Kidney epithelial cell (primary cell): ENCODE results near the gene RAB3A. TPM values are rescaled to one million over a fixed set of nuclear protein-coding genes. Genes with fewer than 3 reads are reported as not detected.

Experiments used
- DNase-seq: peaks from one replicate; pipeline ENCODE4 v3.0.0-alpha.2; 2010; ENCODE audit warnings: low read depth
- H3K27me3 ChIP-seq: 2 replicates; pipeline ENCODE4 v1.6.0; 2011; ENCODE audit warnings: low read length; ENCODE audit not compliant: control insufficient read depth, insufficient read depth
- H3K36me3 ChIP-seq: 2 replicates; pipeline ENCODE4 v1.5.1; 2011; ENCODE audit warnings: low read length; ENCODE audit not compliant: control insufficient read depth, insufficient read depth
- H3K4me3 ChIP-seq: 2 replicates; pipeline ENCODE4 v1.5.1; 2011; ENCODE audit warnings: low read depth, mild to moderate bottlenecking, control low read depth, low read length
- CTCF ChIP-seq: IDR thresholded peaks from 2 replicates; pipeline ENCODE4 v1.5.1; 2011; ENCODE audit warnings: mild to moderate bottlenecking, moderate library complexity, low read length, control low read depth, inconsistent platforms; ENCODE audit not compliant: insufficient read depth, poor library complexity, severe bottlenecking
- total RNA-seq: library from RNA; depleted of rRNA; stranded (reverse); fragments of >200 nt; gene quantifications from 2 replicates; pipeline ENCODE4 v1.2.3, GENCODE V29; 2015

The RAB3A gene
- total RNA-seq, 1 donor from 2014 or later = 0.38 TPM

GRCh38 chr19:18150776-18151624 is 52.8 kb downstream of the RAB3A start:
- TF ChIP-seq CTCF = no peak
- Histone ChIP-seq H3K27me3 (no peaks in the 10 kb centered on the region), H3K36me3 (peaks cover 2% of the 10 kb centered on the region), H3K4me3 (no peak overlapping the region)
- DNase-seq = no peak

DNA sequence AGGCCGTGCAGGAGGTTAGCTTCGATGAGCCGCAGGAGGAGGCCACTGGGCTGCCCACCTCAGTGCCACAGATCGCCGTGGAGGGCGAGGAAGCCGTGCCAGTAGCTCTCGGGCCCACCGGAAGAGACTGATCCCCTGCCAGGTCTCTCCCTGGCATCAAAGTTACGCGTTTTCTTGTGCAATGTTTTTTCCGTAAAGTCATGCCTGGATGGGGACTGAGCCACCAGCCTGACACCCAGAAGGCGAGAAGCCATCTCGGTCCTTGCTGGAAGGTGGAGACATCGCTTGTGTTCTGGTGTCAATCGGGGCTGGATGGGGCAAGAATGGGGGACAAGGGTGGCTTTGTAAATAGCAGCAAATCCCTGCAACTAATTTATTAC is 54.3 kb downstream of the RAB3A start:
- no peak for TF ChIP-seq CTCF
- DNase-seq = no peak

GRCh38 chr19:18147396-18147795 is 56.4 kb downstream of the RAB3A start:
- Histone ChIP-seq H3K36me3 (peaks cover 2% of the 10 kb centered on the region), H3K4me3 (no peak overlapping the region), H3K27me3 (no peaks in the 10 kb centered on the region)
- TF ChIP-seq CTCF = no peak
- DNase-seq = no peak

More for the DNA sequence above, 54.3 kb downstream of the RAB3A start:
- Histone ChIP-seq H3K27me3 (no peaks in the 10 kb centered on the region), H3K36me3 (peaks cover 2% of the 10 kb centered on the region), H3K4me3 (no peak overlapping the region)

Other genes starting within 250 kb of the RAB3A start
- 2.3 and 4.7 TPM in 2 replicates for gene KCNN1, start 236.9 kb downstream of the RAB3A start, total RNA-seq
- gene ARRDC2, start 195.9 kb downstream of the RAB3A start, total RNA-seq = 8.4 and 12.5 TPM in 2 replicates
- 0.07 TPM in 1 of 2 replicates, not detected in the other for gene IL12RB1, start 117.1 kb downstream of the RAB3A start, total RNA-seq
- 4.6 and 4.8 TPM in 2 replicates for gene MAST3, start 106.3 kb downstream of the RAB3A start, total RNA-seq
- 41.4 and 42.4 TPM in 2 replicates for gene PIK3R2, start 50.9 kb downstream of the RAB3A start, total RNA-seq
- gene IFI30, start 30.2 kb downstream of the RAB3A start, total RNA-seq = 9.2 and 14.1 TPM in 2 replicates
- 70.6 and 71.8 TPM in 2 replicates for gene MPV17L2, start 10.8 kb downstream of the RAB3A start, total RNA-seq
- 0.34 and 0.42 TPM in 2 replicates for gene PDE4C, start 22.4 kb upstream of the RAB3A start, total RNA-seq
- 0.13 and 0.21 TPM in 2 replicates for gene IQCN, start 70.4 kb upstream of the RAB3A start, total RNA-seq
- gene JUND, start 77.6 kb upstream of the RAB3A start, total RNA-seq = 253 and 262 TPM in 2 replicates
- 333 and 367 TPM in 2 replicates for gene LSM4, start 119.0 kb upstream of the RAB3A start, total RNA-seq
- gene PGPEP1, start 136.6 kb upstream of the RAB3A start, total RNA-seq = 28.8 and 34.4 TPM in 2 replicates
- gene GDF15, start 182.1 kb upstream of the RAB3A start, total RNA-seq = 637 and 822 TPM in 2 replicates
- gene LRRC25, start 193.6 kb upstream of the RAB3A start, total RNA-seq = 0.08 and 0.14 TPM in 2 replicates
- gene SSBP4, start 215.4 kb upstream of the RAB3A start, total RNA-seq = 92.6 and 96.2 TPM in 2 replicates
- 53.9 and 59.5 TPM in 2 replicates for gene ISYNA1, start 234.1 kb upstream of the RAB3A start, total RNA-seq